H9 (cell line): ENCODE results near the gene IL13RA2. TPM values are rescaled to one million over a fixed set of nuclear protein-coding genes. Genes with fewer than 3 reads are reported as not detected.

Experiments used
- DNase-seq: peaks from one replicate; pipeline ENCODE4 v3.0.0-alpha.2; 2017
- H2AFZ ChIP-seq: one replicate; pipeline ENCODE4 v1.6.1; 2013; ENCODE audit warnings: mild to moderate bottlenecking, low read length, control low read depth, moderate library complexity
- H2AK5ac ChIP-seq: 2 replicates; pipeline ENCODE4 v1.6.1; 2013; ENCODE audit warnings: low read length, control low read depth, mixed read lengths; ENCODE audit not compliant: insufficient read length
- H2BK120ac ChIP-seq: one replicate; pipeline ENCODE4 v1.6.1; 2013; ENCODE audit warnings: low read depth, mild to moderate bottlenecking, low read length, control low read depth, inconsistent platforms; ENCODE audit not compliant: poor library complexity, severe bottlenecking
- H2BK12ac ChIP-seq: 2 replicates; pipeline ENCODE4 v1.6.1; 2013; ENCODE audit warnings: low read length, control low read depth, mixed read lengths, low read depth; ENCODE audit not compliant: insufficient read length
- H2BK15ac ChIP-seq: 2 replicates; pipeline ENCODE4 v1.6.1; 2013; ENCODE audit warnings: low read depth, low read length, control low read depth
- H2BK20ac ChIP-seq: one replicate; pipeline ENCODE4 v1.6.1; 2013; ENCODE audit warnings: low read depth, mild to moderate bottlenecking, low read length, control low read depth, inconsistent platforms; ENCODE audit not compliant: poor library complexity, severe bottlenecking
- H2BK5ac ChIP-seq: 2 replicates; pipeline ENCODE4 v1.6.1; 2013; ENCODE audit warnings: low read length, control low read depth, mixed read lengths; ENCODE audit not compliant: insufficient read length
- H3K14ac ChIP-seq: 2 replicates; pipeline ENCODE4 v1.6.1; 2013; ENCODE audit warnings: low read length, control low read depth; ENCODE audit not compliant: insufficient read depth
- H3K18ac ChIP-seq: 2 replicates; pipeline ENCODE4 v1.6.1; 2013; ENCODE audit warnings: low read depth, mild to moderate bottlenecking, mixed read lengths, low read length, control low read depth; ENCODE audit not compliant: insufficient read length
- H3K23ac ChIP-seq: 2 replicates; pipeline ENCODE4 v1.6.1; 2013; ENCODE audit warnings: low read length, control low read depth, mixed read lengths, low read depth; ENCODE audit not compliant: insufficient read length
- H3K23me2 ChIP-seq: 2 replicates; pipeline ENCODE4 v1.6.1; 2013; ENCODE audit warnings: low read depth, mild to moderate bottlenecking, mixed read lengths, low read length, control low read depth; ENCODE audit not compliant: insufficient read length, poor library complexity, severe bottlenecking
- H3K27ac ChIP-seq: 2 replicates; pipeline ENCODE4 v1.5.1; 2013; ENCODE audit warnings: low read length, control low read depth, mixed read lengths, low read depth; ENCODE audit not compliant: insufficient read length
- H3K27me3 ChIP-seq: 2 replicates; pipeline ENCODE4 v1.6.1; 2013; ENCODE audit warnings: low read length, control low read depth, inconsistent platforms; ENCODE audit not compliant: insufficient read depth
- H3K4ac ChIP-seq: 2 replicates; pipeline ENCODE4 v1.6.1; 2013; ENCODE audit warnings: low read depth, mild to moderate bottlenecking, control low read depth, inconsistent platforms, low read length, moderate library complexity
- H3K4me1 ChIP-seq: 2 replicates; pipeline ENCODE4 v1.6.1; 2013; ENCODE audit warnings: low read length, control low read depth, inconsistent platforms; ENCODE audit not compliant: insufficient read depth
- H3K4me2 ChIP-seq: 2 replicates; pipeline ENCODE4 v1.6.1; 2013; ENCODE audit warnings: low read length, control low read depth, mixed read lengths; ENCODE audit not compliant: insufficient read length, insufficient read depth
- H3K56ac ChIP-seq: 2 replicates; pipeline ENCODE4 v1.6.1; 2013; ENCODE audit warnings: low read depth, mild to moderate bottlenecking, mixed read lengths, low read length, control low read depth; ENCODE audit not compliant: insufficient read length
- H3K79me1 ChIP-seq: 2 replicates; pipeline ENCODE4 v1.6.1; 2013; ENCODE audit warnings: low read depth, mild to moderate bottlenecking, moderate library complexity, low read length, control low read depth, inconsistent platforms; ENCODE audit not compliant: insufficient read depth, poor library complexity, severe bottlenecking
- H3K79me2 ChIP-seq: 2 replicates; pipeline ENCODE4 v1.6.1; 2013; ENCODE audit warnings: low read length, control low read depth, inconsistent platforms; ENCODE audit not compliant: insufficient read depth
- H3K9ac ChIP-seq: 2 replicates; pipeline ENCODE4 v1.6.1; 2013; ENCODE audit warnings: low read length, control low read depth, mixed read lengths; ENCODE audit not compliant: insufficient read length; ENCODE audit errors: extremely low read depth
- H3K9me3 ChIP-seq: one replicate; pipeline ENCODE4 v1.6.1; 2013; ENCODE audit warnings: low read depth, low read length, inconsistent platforms; ENCODE audit not compliant: control insufficient read depth
- H3T11ph ChIP-seq: one replicate; pipeline ENCODE4 v1.6.1; 2013; ENCODE audit warnings: mild to moderate bottlenecking, low read length, control low read depth, inconsistent platforms
- H4K20me1 ChIP-seq: one replicate; pipeline ENCODE4 v1.6.1; 2013; ENCODE audit not compliant: control insufficient read depth, insufficient read length, insufficient read depth
- H4K5ac ChIP-seq: 2 replicates; pipeline ENCODE4 v1.6.1; 2013; ENCODE audit warnings: low read depth, mild to moderate bottlenecking, mixed read lengths, low read length, control low read depth; ENCODE audit not compliant: insufficient read length
- H4K8ac ChIP-seq: replicated peaks from 2 replicates; pipeline ENCODE4 v1.6.1; 2013; ENCODE audit warnings: low read length, control low read depth, mixed read lengths, low read depth; ENCODE audit not compliant: insufficient read length
- H4K91ac ChIP-seq: 2 replicates; pipeline ENCODE4 v1.6.1; 2013; ENCODE audit warnings: low read depth, mild to moderate bottlenecking, moderate library complexity, mixed read lengths, low read length, control low read depth; ENCODE audit not compliant: insufficient read length
- H3K27ac Mint-ChIP-seq, 3 experiments: 2 replicates in 2 of 3; 3 replicates in 1 of 3; pipeline ENCODE4 v1.8.0; 2020 to 2021; ENCODE audit warnings: mixed read lengths in 3 of 3, mild to moderate bottlenecking in 1 of 3, moderate library complexity in 1 of 3
- H3K27me3 Mint-ChIP-seq: 2 replicates; pipeline ENCODE4 v1.8.0; 2021; ENCODE audit warnings: low read depth, mild to moderate bottlenecking, moderate library complexity, mixed read lengths
- H3K36me3 Mint-ChIP-seq, 3 experiments: 2 replicates in 2 of 3; 3 replicates in 1 of 3; pipeline ENCODE4 v1.8.0; 2020 to 2021; ENCODE audit warnings: low read depth in 3 of 3, mixed read lengths in 3 of 3; ENCODE audit not compliant: insufficient read depth in 1 of 3
- H3K4me1 Mint-ChIP-seq, 2 experiments: 2 replicates each; pipeline ENCODE4 v1.8.0; 2020; ENCODE audit warnings: mixed read lengths in 2 of 2
- H3K4me3 Mint-ChIP-seq, 2 experiments: 2 replicates in 1 of 2; 3 replicates in 1 of 2; pipeline ENCODE4 v1.8.0; 2020 to 2021; ENCODE audit warnings: mild to moderate bottlenecking in 2 of 2, mixed read lengths in 2 of 2, moderate library complexity in 1 of 2
- H3K9me3 Mint-ChIP-seq, 2 experiments: 2 replicates in 1 of 2; 3 replicates in 1 of 2; pipeline ENCODE4 v1.8.0; 2020; ENCODE audit warnings: mild to moderate bottlenecking in 2 of 2, mixed read lengths in 2 of 2, moderate library complexity in 1 of 2
- CTCF ChIP-seq: fragments of 200-600 bp; sonication (generic); conservative IDR thresholded peaks from 3 replicates; pipeline ENCODE4 v1.8.0; 2021; ENCODE audit warnings: antibody characterized with exemption, mild to moderate bottlenecking
- WGBS: extraction: QIAGEN DNeasy Blood & Tissue Kit; methylation state at CpG from one replicate; pipeline ENCODE4 v1.1.7; 2013; ENCODE audit warnings: missing lambda C conversion rate, low lambda C conversion rate, mixed read lengths; ENCODE audit not compliant: insufficient read length; ENCODE audit errors: extremely low coverage; 5-methylcytosine and 5-hydroxymethylcytosine counted together
- total RNA-seq: library from RNA; stranded (reverse); gene quantifications from 2 replicates; pipeline ENCODE4 v1.2.1, GENCODE V29; 2021

IL13RA2 gene
- total RNA-seq, 1 experiment from 2014 or later: not detected

GRCh38 chrX:114985967-114986592 lies 31.3 kb downstream of the IL13RA2 start:
- Histone ChIP-seq H2BK12ac (no peak overlapping the region), H3K56ac (no peak overlapping the region), H4K20me1 (no peaks in the 10 kb centered on the region), H3K4ac (no peak overlapping the region; the same call in 1 of the 2 replicates), H2AK5ac (no peak overlapping the region), H3T11ph (no peak overlapping the region), H3K27ac (no peak overlapping the region), H2BK120ac (no peak overlapping the region), H3K27me3 (no peaks in the 10 kb centered on the region), H3K79me1 (no peaks in the 10 kb centered on the region), H3K4me1 (no peaks in the 10 kb centered on the region), H3K79me2 (no peaks in the 10 kb centered on the region), H4K5ac (no peak overlapping the region), H3K14ac (no peak overlapping the region), H2AFZ (no peak overlapping the region), H3K4me2 (no peak overlapping the region), H3K9ac (no peak overlapping the region), H4K8ac (no peak overlapping the region), H2BK20ac (no peak overlapping the region), H3K18ac (no peak overlapping the region), H3K9me3 (no peaks in the 10 kb centered on the region), H4K91ac (no peak overlapping the region), H3K23me2 (no peaks in the 10 kb centered on the region), H2BK5ac (no peak overlapping the region), H3K23ac (no peak overlapping the region), H2BK15ac (no peak overlapping the region)
- no peaks in the 10 kb centered on the region for H3K9me3 Mint-ChIP-seq
- H3K27me3 Mint-ChIP-seq: peaks cover 17% of the 10 kb centered on the region
- H3K36me3 Mint-ChIP-seq: no peaks in the 10 kb centered on the region
- TF ChIP-seq CTCF: no peak
- no peak for DNase-seq
- H3K27ac Mint-ChIP-seq: no peak overlapping the region
- no peak overlapping the region for H3K4me3 Mint-ChIP-seq
- no peaks in the 10 kb centered on the region; a peak in 1 of 4 replicates for H3K4me1 Mint-ChIP-seq
- WGBS: no CpG with 5 or more reads among the region's 5 CpGs
